Femur (tissue), 1 donor: ENCODE data around the gene IARS2.
"Not testable (repeated sequence)": the region's sequence is repeated elsewhere in the genome, so short reads cannot be mapped to it uniquely, and the experiment has no call there.

ENCODE experiments used
- DNase-seq: peaks from one replicate; pipeline ENCODE4 v3.0.0-alpha.2; 2017

The IARS2 gene

DNA sequence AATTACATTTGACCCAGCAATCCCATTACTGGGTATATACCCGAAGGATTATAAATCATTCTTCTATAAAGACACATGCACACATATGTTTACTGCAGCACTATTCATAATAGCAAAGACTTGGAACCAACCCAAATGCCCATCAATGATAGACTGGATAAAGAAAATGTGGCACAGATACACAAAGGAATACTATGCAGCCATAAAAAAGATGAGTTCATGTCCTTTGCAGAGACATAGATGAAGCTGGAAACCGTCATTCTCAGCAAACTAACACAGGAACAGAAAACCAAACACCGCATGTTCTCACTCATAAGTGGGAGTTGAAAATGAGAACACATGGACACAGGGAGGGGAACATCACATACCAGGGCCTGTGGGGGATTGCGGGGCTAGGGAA is 76.0 kb downstream of the IARS2 start:
- not testable (repeated sequence) for DNase-seq

DNA sequence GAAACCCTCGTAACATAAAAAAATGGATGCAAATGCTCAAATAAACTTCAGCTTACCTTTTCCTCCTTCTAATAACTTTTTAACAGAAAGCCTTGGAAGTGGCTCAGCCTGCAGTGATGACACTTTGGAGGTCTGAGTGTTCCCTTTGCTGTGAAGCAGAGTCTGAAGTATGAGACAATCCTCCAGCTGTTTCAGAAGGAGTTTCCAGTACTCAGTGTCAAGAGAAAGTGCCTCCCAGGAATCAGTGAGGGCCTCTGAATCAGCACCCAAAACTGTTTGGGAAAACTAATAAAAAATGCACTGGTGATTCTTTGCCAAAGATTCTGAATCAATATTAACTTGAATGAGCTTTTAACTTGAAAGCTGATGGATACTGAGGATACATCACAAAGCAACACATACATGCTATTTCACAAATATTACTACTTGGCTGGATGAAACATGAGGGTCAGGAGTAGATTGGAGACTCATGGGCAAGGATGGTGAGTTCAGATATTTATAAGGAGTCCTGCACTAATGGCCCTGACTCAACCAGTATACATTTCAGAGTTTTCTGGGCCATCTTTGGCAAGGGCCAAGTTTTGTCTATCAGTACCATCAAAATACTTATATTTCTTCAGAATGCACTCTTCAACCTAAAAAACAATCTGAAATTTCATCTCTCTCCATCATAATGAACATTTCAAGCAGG is 77.0 kb downstream of the IARS2 start:
- DNase-seq: no peak

DNA sequence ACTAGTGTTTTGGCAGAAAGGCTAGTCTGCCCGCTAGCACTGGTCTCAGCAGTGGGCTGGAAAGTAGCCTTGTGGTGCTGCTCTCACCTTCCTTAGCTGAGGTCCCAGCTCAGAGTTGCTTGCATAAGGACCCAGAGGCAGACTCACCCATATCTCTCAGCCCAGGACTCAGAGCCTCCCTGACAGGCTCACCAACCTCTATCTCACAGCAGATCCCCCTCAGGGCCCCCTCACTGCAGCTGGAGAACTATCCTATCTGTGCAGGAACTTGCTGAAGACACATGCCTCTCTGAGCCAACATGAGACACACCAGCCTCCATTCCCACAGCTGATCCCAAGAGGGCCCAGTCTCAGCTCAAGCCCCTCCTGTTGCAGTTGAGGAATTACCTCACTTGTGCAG is 82.6 kb downstream of the IARS2 start:
- no peak for DNase-seq

DNA sequence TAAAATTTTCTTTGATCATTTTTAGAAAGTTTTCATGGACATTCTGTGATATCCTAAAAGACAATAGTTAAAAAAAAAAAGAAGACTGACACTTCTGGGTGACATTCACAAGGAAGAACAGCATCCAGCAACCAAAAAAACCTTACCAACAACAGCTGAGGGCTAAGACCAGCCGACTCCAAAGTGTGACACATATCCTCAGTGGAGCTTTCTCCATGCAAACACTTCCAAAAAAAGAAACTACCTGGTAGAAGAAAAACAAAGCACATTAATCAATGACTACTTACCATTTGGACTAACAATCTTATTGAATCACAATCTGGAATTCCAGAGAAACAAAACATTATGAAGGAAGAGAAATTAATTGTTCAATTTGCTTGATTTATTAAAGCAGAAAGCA is 88.2 kb downstream of the IARS2 start:
- DNase-seq: no peak

DNA sequence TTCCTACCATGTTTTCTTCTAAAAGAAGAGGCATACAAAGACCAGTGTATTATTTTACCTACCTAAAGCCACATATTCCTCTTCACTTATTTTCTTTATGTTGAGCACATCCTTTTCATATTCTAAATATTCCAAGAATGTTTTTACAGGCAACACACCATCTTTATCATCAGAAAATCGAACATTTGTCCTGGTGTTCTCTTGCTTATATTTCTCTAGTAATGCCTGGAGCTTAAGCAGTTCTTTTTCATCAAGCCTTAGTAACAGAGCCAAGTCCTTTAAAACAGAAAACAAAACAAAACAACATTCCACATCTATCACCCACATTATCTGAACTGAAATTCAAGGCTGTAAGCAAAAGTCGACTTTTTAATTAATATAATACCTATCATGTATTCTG is 88.7 kb downstream of the IARS2 start:
- no peak for DNase-seq

DNA sequence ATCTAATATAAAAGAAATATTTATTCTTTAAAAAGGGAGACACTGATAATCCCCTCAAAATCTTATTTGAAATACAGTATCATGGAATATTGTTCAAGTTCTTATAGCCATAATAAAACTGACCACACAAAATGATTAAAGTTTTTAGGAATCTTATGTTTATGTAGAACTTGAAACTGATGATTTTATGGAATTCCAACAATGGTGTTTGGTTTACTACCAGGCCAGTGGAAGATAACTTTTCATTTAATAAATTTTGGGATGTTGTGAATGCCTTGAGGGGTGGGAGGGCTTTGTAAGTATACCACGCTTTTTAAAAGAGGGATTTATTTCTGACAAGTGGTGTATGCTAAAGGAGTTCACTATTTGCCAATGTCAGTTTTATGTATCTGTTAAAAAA is 90.6 kb downstream of the IARS2 start:
- no peak for DNase-seq

DNA sequence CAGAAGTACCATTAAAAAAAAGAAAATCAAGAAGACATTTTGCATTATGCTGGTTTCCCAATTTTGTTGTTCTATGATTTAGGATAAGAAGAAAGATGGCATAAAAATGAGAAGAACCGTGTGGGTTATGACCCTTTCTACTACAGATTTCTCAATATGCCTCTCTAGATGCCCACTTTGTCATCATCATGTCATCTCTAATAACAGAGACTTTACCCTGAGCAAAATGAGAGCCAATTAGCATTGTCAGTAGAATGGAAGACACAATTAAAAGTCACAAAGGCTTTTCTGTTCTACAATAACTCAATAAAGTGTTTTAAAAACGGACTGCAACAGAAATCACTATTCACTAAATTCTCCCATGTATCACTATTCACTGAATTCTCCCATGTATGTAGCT is 92.8 kb downstream of the IARS2 start:
- DNase-seq: no peak

DNA sequence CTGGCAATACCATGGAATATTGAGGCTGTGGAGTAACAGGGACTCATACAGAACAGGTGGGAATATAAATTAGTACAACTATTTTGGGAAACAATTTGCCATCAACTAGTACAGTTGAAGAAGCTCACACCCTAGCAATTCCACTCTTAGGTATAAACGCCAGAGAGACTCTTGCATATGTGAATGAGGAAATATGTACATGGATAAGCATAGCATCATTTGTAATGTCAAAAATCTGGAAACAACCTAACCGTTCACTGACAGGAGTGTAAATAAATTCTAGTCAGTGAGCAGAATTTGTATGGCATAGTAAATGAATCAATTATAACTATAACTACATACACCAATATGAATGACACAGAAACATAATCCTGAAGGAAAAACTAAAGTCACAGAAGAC is 94.6 kb downstream of the IARS2 start:
- DNase-seq: no peak

DNA sequence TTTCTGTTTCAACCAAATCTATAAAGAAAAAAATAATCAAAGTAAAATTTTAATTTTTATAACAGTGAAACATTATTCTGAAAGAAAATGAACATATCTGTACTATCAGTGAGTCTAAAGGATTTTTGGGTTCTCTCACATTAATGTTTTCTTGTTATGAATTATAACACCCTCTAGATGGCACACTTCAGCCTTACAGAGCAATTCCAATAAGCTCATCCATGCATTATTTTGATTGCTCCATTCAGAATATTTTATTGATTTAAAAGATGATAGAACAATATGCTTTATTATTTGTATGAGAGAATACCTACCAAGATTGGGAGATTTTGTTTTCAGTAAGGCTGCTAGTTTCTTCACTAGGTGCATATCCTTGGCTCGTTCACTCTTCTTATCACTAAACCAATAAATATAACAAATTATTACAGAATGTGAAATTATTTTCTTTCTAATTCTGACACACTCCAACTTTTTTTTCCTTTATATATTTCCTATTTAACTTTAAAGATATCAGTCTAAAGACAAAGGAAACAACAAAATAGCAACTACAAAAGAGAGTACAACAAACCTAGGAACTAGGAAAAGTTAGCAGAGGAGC is 95.9 kb downstream of the IARS2 start:
- DNase-seq: no peak

DNA sequence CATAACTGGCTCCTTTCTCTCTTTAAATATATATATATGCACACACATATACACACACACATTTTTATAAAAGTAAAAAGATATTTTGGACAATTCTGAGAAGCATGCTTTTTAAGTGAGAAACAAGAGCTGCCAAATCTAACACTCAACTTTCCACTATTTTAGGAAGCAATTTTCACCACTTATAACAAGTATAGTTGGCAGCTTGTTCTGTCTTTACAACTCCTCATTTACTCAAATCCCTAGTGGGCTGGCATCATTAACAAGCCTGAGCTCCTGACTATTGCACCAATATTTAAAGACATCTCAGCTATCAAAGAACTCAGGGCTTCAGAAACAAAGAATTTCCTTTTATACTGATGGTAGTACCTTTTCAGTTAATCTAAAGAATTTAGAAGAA is 101.8 kb downstream of the IARS2 start:
- DNase-seq: no peak
